ENCODE data around the gene FBXO22.
"Not testable (repeated sequence)": the region's sequence is repeated elsewhere in the genome, so short reads cannot be mapped to it uniquely, and the experiment has no call there.

Gene FBXO22

GRCh38 chr15:75920079-75920478, 16.4 kb downstream of the FBXO22 start:
- no peak for DNase-seq (ENCODE audit: low read depth in 2 of 2)

GRCh38 chr15:75921732-75922703, 18.3 kb downstream of the FBXO22 start:
- no peak for DNase-seq (ENCODE audit: low read depth in 2 of 2)

- no peak for DNase-seq (ENCODE audit: low read depth in 2 of 2)
Measured at GRCh38 chr15:75923756-75924155, 20.1 kb downstream of the FBXO22 start.

GRCh38 chr15:75924576-75924975, 20.9 kb downstream of the FBXO22 start:
- no peak for DNase-seq (ENCODE audit: low read depth in 2 of 2)

- no peak for DNase-seq (ENCODE audit: low read depth in 2 of 2)
Measured at GRCh38 chr15:75925440-75925839, 21.8 kb downstream of the FBXO22 start.

- no peak for DNase-seq (ENCODE audit: low read depth in 2 of 2)
Measured at GRCh38 chr15:75926931-75927330, 23.3 kb downstream of the FBXO22 start.

GRCh38 chr15:75927601-75928000, 23.9 kb downstream of the FBXO22 start:
- no peak for DNase-seq (ENCODE audit: low read depth in 2 of 2)

GRCh38 chr15:75928680-75929608, 25.3 kb downstream of the FBXO22 start:
- DNase-seq (ENCODE audit: low read depth in 2 of 2): no peak

- no peak for DNase-seq (ENCODE audit: low read depth in 2 of 2)
Measured at GRCh38 chr15:75929799-75930565, 26.3 kb downstream of the FBXO22 start.

- no peak for DNase-seq (ENCODE audit: low read depth in 2 of 2)
Measured at GRCh38 chr15:75930866-75931265, 27.2 kb downstream of the FBXO22 start.

- DNase-seq (ENCODE audit: low read depth in 2 of 2): no peak
Measured at GRCh38 chr15:75942464-75942863, 38.8 kb downstream of the FBXO22 start.

- no peak for DNase-seq (ENCODE audit: low read depth in 2 of 2)
Measured at GRCh38 chr15:75943246-75943645, 39.6 kb downstream of the FBXO22 start.

- DNase-seq (ENCODE audit: low read depth in 2 of 2): no peak
Measured at GRCh38 chr15:75943713-75944215, 40.1 kb downstream of the FBXO22 start.

- DNase-seq (ENCODE audit: low read depth in 2 of 2): no peak
Measured at GRCh38 chr15:75945953-75946352, 42.3 kb downstream of the FBXO22 start.

- DNase-seq (ENCODE audit: low read depth in 2 of 2): no peak
Measured at GRCh38 chr15:75947092-75947491, 43.4 kb downstream of the FBXO22 start.

GRCh38 chr15:75948761-75949296, 45.2 kb downstream of the FBXO22 start:
- DNase-seq (ENCODE audit: low read depth in 2 of 2): no peak

GRCh38 chr15:75952525-75952924, 48.8 kb downstream of the FBXO22 start:
- no peak for DNase-seq (ENCODE audit: low read depth in 2 of 2)

GRCh38 chr15:75955720-75956119, 52.0 kb downstream of the FBXO22 start:
- DNase-seq (ENCODE audit: low read depth in 2 of 2): no peak

GRCh38 chr15:75961331-75961730, 57.7 kb downstream of the FBXO22 start:
- DNase-seq (ENCODE audit: low read depth in 2 of 2): no peak

- no peak for DNase-seq (ENCODE audit: low read depth in 2 of 2)
Measured at GRCh38 chr15:75966073-75966472, 62.4 kb downstream of the FBXO22 start.

- DNase-seq (ENCODE audit: low read depth in 2 of 2): not testable (repeated sequence)
Measured at GRCh38 chr15:75976766-75977165, 73.1 kb downstream of the FBXO22 start.

Measured in stimulated activated CD8-positive, alpha-beta memory T cell treated with anti-CD3 and anti-CD28 coated beads, Interleukin-15, amount 100 ng/mL, for 4 hours (primary cell).